Upper lobe of right lung (tissue), 1 donor: ENCODE measurements around the gene UPK1B. TPM values are rescaled to one million over a fixed set of nuclear protein-coding genes. Genes with fewer than 3 reads are reported as not detected.

Source experiments
- ATAC-seq: fragments of 200-7000 bp; cut with Tn5 transposase; one replicate; pipeline ENCODE4 v1.9.1; 2020; ENCODE audit warnings: mild to moderate bottlenecking, moderate library complexity
- DNase-seq: peaks from one replicate; pipeline ENCODE4 v3.0.0-alpha.2; 2020
- H3K27ac ChIP-seq: fragments of 200-600 bp; one replicate; pipeline ENCODE4 v1.8.0; 2022
- H3K27me3 ChIP-seq: fragments of 200-600 bp; one replicate; pipeline ENCODE4 v1.8.0; 2022; ENCODE audit warnings: mild to moderate bottlenecking
- H3K36me3 ChIP-seq: fragments of 200-600 bp; one replicate; pipeline ENCODE4 v1.8.0; 2022
- H3K4me1 ChIP-seq: fragments of 200-600 bp; one replicate; pipeline ENCODE4 v1.8.0; 2022
- H3K4me3 ChIP-seq: fragments of 200-600 bp; one replicate; pipeline ENCODE4 v1.8.0; 2022; ENCODE audit warnings: mild to moderate bottlenecking
- H3K9me3 ChIP-seq: fragments of 200-600 bp; one replicate; pipeline ENCODE4 v1.8.0; 2022
- intact Hi-C: fragments of 100-400 bp; cut with DNase I; formaldehyde crosslinking; loops from one replicate; pipeline ENCODE4 v1.11.0; 2022
- total RNA-seq: library from RNA; stranded (reverse); fragmentation: NEBNext Ultra II Directional; extraction: Animal tissue kit (Norgen Biotek cat#: 25700); gene quantifications from one replicate; pipeline ENCODE4 v1.2.1, GENCODE V29; 2021
- TF ChIP-seq, protein P1 (sequence below): fragments of 200-600 bp; IDR thresholded peaks from one replicate; pipeline ENCODE4 v1.8.0; 2022; ENCODE audit warnings: antibody characterized with exemption
- donor health status: DM: no; HTN: yes; CAD: no; lungs with severe emphysema.

Gene UPK1B
- total RNA-seq, 1 donor from 2014 or later = 5.4 TPM

DNA sequence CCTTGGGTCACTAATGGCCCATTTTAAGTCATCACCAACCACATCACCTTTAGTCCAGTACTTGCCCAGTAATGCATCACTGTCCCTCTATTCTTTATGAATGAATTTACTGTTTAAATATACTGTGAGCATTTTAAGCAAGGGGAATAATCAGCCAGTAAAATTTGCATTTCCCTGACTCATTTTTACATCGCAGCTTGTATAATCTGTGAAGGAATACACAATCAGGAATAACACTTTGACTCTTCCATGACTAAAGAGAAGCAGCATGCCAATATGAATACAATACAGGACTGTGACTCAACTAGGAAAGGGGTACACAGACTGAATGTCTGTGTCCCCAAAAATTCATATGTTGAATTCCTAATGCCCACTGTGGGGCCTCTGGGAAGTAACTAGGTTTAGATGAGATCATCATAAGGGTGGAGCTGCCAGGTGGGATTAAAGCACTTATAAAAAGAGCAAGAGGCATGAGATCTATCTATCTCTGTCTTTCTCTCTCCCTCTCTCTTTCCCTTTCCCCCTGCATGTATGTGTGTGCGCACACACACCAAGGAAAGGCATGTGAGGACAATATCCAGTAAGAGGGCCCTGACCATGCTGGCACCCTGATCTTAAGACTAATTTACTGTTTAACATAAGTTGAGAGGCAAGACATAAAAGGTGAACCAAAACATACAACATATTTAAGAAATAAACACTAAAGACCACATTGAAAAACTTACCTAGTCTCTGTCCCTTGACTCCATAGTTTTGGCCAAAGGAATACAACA lies 55.2 kb downstream of the UPK1B start:
- peaks cover 69% of the 10 kb centered on the region for H3K36me3 ChIP-seq
- H3K27me3 ChIP-seq = no peaks in the 10 kb centered on the region
- ATAC-seq (no peak), DNase-seq (no peak)
- TF ChIP-seq, protein P1, sequence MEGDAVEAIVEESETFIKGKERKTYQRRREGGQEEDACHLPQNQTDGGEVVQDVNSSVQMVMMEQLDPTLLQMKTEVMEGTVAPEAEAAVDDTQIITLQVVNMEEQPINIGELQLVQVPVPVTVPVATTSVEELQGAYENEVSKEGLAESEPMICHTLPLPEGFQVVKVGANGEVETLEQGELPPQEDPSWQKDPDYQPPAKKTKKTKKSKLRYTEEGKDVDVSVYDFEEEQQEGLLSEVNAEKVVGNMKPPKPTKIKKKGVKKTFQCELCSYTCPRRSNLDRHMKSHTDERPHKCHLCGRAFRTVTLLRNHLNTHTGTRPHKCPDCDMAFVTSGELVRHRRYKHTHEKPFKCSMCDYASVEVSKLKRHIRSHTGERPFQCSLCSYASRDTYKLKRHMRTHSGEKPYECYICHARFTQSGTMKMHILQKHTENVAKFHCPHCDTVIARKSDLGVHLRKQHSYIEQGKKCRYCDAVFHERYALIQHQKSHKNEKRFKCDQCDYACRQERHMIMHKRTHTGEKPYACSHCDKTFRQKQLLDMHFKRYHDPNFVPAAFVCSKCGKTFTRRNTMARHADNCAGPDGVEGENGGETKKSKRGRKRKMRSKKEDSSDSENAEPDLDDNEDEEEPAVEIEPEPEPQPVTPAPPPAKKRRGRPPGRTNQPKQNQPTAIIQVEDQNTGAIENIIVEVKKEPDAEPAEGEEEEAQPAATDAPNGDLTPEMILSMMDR = no peak
- H3K9me3 ChIP-seq = no peaks in the 10 kb centered on the region
- H3K4me3 ChIP-seq = no peak overlapping the region
- no peaks in the 10 kb centered on the region for H3K4me1 ChIP-seq
- intact Hi-C loops = no loop called here
- H3K27ac ChIP-seq = no peak overlapping the region

DNA sequence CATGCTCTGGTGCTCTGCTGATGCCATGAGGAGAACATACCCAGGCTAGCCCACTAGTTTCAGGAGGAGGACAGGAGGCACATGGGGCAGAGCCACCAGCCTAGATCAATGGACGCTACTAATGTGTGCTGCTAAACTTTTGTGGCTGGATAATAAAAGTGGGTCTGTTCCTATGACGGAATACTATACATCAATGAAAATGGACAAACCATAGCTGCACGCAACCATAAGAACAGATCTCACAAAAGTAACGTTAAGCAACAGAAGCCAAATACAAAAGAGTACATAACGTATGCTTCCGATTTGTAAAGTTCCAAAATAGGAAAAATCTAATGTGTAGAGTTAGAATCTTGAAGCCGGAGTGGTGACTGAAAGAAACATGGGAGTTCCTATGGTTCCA lies 55.8 kb downstream of the UPK1B start:
- no peak overlapping the region for H3K27ac ChIP-seq
- ATAC-seq (no peak), DNase-seq (no peak)
- H3K27me3 ChIP-seq = no peaks in the 10 kb centered on the region
- no peaks in the 10 kb centered on the region for H3K9me3 ChIP-seq
- H3K36me3 ChIP-seq = peaks cover 63% of the 10 kb centered on the region
- TF ChIP-seq, protein P1 = no peak
- no peaks in the 10 kb centered on the region for H3K4me1 ChIP-seq
- intact Hi-C loops = no loop called here
- H3K4me3 ChIP-seq = no peak overlapping the region

DNA sequence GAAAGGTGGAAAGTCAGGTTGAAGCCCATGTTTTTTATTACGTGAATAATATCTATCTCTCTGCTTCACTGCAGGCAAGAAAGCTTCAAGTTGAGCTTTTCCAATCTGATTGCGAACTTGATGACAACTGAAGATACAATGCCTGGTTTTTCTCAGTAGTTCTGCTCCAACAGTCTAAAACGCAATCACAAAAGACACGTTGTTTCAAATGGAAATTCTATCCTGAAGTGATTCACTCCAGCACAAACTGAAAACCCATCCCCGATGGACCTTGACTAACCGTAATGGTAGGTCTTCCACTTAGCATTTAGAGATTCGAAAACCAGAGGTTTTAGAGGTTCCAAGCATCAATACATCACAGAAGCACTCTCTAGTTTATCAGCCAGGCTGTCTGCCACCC lies 56.7 kb downstream of the UPK1B start:
- intact Hi-C loops = no loop called here
- peaks cover 62% of the 10 kb centered on the region for H3K36me3 ChIP-seq
- DNase-seq = no peak
- H3K27ac ChIP-seq = no peak overlapping the region
- H3K4me1 ChIP-seq = no peaks in the 10 kb centered on the region
- no peak overlapping the region for H3K4me3 ChIP-seq
- TF ChIP-seq, protein P1 = no peak
- H3K9me3 ChIP-seq = no peaks in the 10 kb centered on the region
- no peaks in the 10 kb centered on the region for H3K27me3 ChIP-seq
- ATAC-seq = no peak

DNA sequence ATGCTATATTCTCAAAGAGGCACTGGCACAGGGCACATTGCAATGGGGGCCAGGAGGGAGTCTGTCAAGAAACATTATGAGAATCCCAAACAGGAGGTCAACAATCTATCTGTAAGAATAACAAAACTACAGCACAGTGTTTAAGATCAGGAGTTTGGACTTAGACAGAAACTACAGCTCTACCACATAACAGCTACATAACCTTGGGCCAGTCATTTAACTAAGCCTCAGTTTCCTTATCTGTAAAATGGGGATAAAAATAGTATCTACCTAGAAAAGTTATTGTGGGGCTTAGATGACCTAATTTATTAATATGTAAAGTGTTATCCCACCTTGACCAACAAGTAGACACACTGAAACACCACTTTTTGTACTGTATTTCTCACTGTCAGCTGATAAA lies 57.3 kb downstream of the UPK1B start:
- H3K36me3 ChIP-seq = peaks cover 66% of the 10 kb centered on the region
- H3K4me1 ChIP-seq = no peaks in the 10 kb centered on the region
- no peaks in the 10 kb centered on the region for H3K27me3 ChIP-seq
- intact Hi-C loops = no loop called here
- no peak overlapping the region for H3K4me3 ChIP-seq
- DNase-seq = no peak
- no peaks in the 10 kb centered on the region for H3K9me3 ChIP-seq
- no peak for ATAC-seq
- TF ChIP-seq, protein P1 = no peak
- no peak overlapping the region for H3K27ac ChIP-seq

DNA sequence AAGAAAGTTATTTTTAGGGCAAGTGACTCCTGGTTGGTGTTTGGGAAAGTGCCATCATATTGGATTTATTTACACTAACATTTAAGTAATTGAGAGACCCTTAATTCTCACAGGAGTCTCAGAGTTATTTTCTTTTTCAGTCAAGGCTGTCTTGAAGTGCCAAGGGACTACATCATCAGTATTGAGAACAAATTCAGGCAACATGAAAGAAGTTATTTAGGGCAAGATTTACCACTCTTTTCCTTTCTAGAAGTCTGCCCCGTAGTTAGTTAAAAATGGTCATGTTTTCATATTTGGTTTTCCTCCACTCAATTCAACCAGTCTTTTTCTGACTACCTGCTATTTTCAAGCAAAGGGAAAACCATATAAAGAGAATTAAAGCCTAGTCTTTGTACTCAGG lies 61.2 kb downstream of the UPK1B start:
- no peaks in the 10 kb centered on the region for H3K9me3 ChIP-seq
- H3K36me3 ChIP-seq = peaks cover 45% of the 10 kb centered on the region
- ATAC-seq = no peak
- TF ChIP-seq, protein P1 = no peak
- H3K4me1 ChIP-seq = peaks cover 7% of the 10 kb centered on the region
- intact Hi-C loops = no loop called here
- no peak overlapping the region for H3K27ac ChIP-seq
- DNase-seq = no peak
- H3K4me3 ChIP-seq = no peak overlapping the region
- H3K27me3 ChIP-seq = no peaks in the 10 kb centered on the region
